Hepatocyte (in vitro differentiated cells): ENCODE data around the gene COL20A1. TPM values are rescaled to one million over a fixed set of nuclear protein-coding genes. Genes with fewer than 3 reads are reported as not detected.
"Not testable (repeated sequence)": the region's sequence is repeated elsewhere in the genome, so short reads cannot be mapped to it uniquely, and the experiment has no call there.

Source experiments
- DNase-seq: peaks from one replicate; pipeline ENCODE4 v3.0.0-alpha.2; 2016; ENCODE audit warnings: low spot score
- H2AFZ ChIP-seq: fragments of 200-600 bp; sonication (generic); 2 replicates; pipeline ENCODE4 v1.6.0; 2016; ENCODE audit warnings: antibody characterized with exemption, mild to moderate bottlenecking
- H3K27ac ChIP-seq: fragments of 200-600 bp; sonication (generic); 2 replicates; pipeline ENCODE4 v1.5.1; 2016; ENCODE audit warnings: mild to moderate bottlenecking
- H3K27me3 ChIP-seq: fragments of 200-600 bp; sonication (generic); 2 replicates; pipeline ENCODE4 v1.6.1; 2016
- H3K36me3 ChIP-seq: fragments of 200-600 bp; sonication (generic); replicated peaks from 2 replicates; pipeline ENCODE4 v1.5.1; 2016; ENCODE audit warnings: low read depth; ENCODE audit not compliant: insufficient read depth
- H3K4me1 ChIP-seq: fragments of 200-600 bp; sonication (generic); 2 replicates; pipeline ENCODE4 v1.5.1; 2016; ENCODE audit warnings: mild to moderate bottlenecking, moderate library complexity; ENCODE audit not compliant: insufficient read depth
- H3K4me2 ChIP-seq: fragments of 200-600 bp; sonication (generic); 2 replicates; pipeline ENCODE4 v1.6.0; 2016
- H3K4me3 ChIP-seq: fragments of 200-600 bp; sonication (generic); 2 replicates; pipeline ENCODE4 v1.5.1; 2016; ENCODE audit warnings: mild to moderate bottlenecking
- H3K79me2 ChIP-seq: fragments of 200-600 bp; sonication (generic); 2 replicates; pipeline ENCODE4 v1.6.0; 2017; ENCODE audit warnings: mild to moderate bottlenecking
- H3K9me2 ChIP-seq: fragments of 200-600 bp; sonication (generic); replicated peaks from 2 replicates; pipeline ENCODE4 v1.6.0; 2017; ENCODE audit warnings: mild to moderate bottlenecking; ENCODE audit not compliant: insufficient read depth
- H3K9me3 ChIP-seq: fragments of 200-600 bp; sonication (generic); 2 replicates; pipeline ENCODE4 v1.5.1; 2016; ENCODE audit warnings: low read depth, mild to moderate bottlenecking
- H4K20me1 ChIP-seq: fragments of 200-600 bp; sonication (generic); 2 replicates; pipeline ENCODE4 v1.6.0; 2016; ENCODE audit warnings: mild to moderate bottlenecking; ENCODE audit not compliant: insufficient read depth, poor library complexity, severe bottlenecking
- CTCF ChIP-seq: fragments of 200-600 bp; sonication (generic); IDR thresholded peaks from 2 replicates; pipeline ENCODE4 v1.5.1; 2016; ENCODE audit warnings: antibody characterized with exemption, mild to moderate bottlenecking; ENCODE audit not compliant: poor library complexity
- EZH2 ChIP-seq: fragments of 200-600 bp; sonication (generic); IDR thresholded peaks from 2 replicates; pipeline ENCODE4 v1.6.1; 2016; ENCODE audit warnings: antibody characterized with exemption, mild to moderate bottlenecking, borderline replicate concordance
- EZH2phosphoT487 ChIP-seq: fragments of 200-600 bp; sonication (generic); IDR thresholded peaks from one replicate; pipeline ENCODE4 v1.6.1; 2018; ENCODE audit warnings: antibody characterized with exemption, mild to moderate bottlenecking, low read depth, moderate library complexity; ENCODE audit not compliant: unreplicated experiment, severe bottlenecking
- WGBS: methylation state at CpG from one replicate; pipeline ENCODE4 v1.1.6; 2016; ENCODE audit warnings: low lambda C conversion rate; ENCODE audit errors: missing lambda C conversion rate; 5-methylcytosine and 5-hydroxymethylcytosine counted together
- polyA plus RNA-seq: library from polyadenylated mRNA; unstranded; fragments of >200 nt; fragmentation: Nextera tagmentation; extraction: Ambion mirVana; gene quantifications from 2 replicates; pipeline ENCODE4 v1.2.1, GENCODE V29; 2016
- total RNA-seq: library from RNA; depleted of rRNA; stranded (reverse); fragments of >200 nt; gene quantifications from 2 replicates; pipeline ENCODE4 v1.2.3, GENCODE V29; 2014

The COL20A1 gene
- total and polyA plus RNA-seq, 2 experiments from 2014 or later, result not detected

GRCh38 chr20:63301671-63302070 is 8.7 kb downstream of the COL20A1 start:
- Histone ChIP-seq H3K4me1 (no peaks in the 10 kb centered on the region), H3K79me2 (no peaks in the 10 kb centered on the region), H3K27ac (no peak overlapping the region), H3K27me3 (no peaks in the 10 kb centered on the region), H4K20me1 (no peaks in the 10 kb centered on the region), H3K36me3 (no peaks in the 10 kb centered on the region), H3K4me3 (no peak overlapping the region), H3K4me2 (no peak overlapping the region), H3K9me3 (no peaks in the 10 kb centered on the region), H3K9me2 (no peaks in the 10 kb centered on the region), H2AFZ (no peak overlapping the region)
- 95% methylated on average over 1 of the region's 1 CpG for WGBS
- no peak for DNase-seq
- no peak for TF ChIP-seq CTCF
- TF ChIP-seq EZH2phosphoT487, result no peak
- TF ChIP-seq EZH2, result no peak

GRCh38 chr20:63303095-63303666 is 10.2 kb downstream of the COL20A1 start:
- no peaks in the 10 kb centered on the region for H3K9me2 ChIP-seq
- no peak for TF ChIP-seq EZH2
- TF ChIP-seq EZH2phosphoT487, result no peak
- no peak for TF ChIP-seq CTCF
- no peaks in the 10 kb centered on the region for H3K36me3 ChIP-seq
- H3K27me3 ChIP-seq, result no peaks in the 10 kb centered on the region
- DNase-seq, result no peak
- H3K27ac ChIP-seq, result no peak overlapping the region
- H4K20me1 ChIP-seq, result no peaks in the 10 kb centered on the region
- 70% methylated on average over 5 of the region's 5 CpGs for WGBS
- no peak overlapping the region for H2AFZ ChIP-seq
- H3K4me3 ChIP-seq, result no peak overlapping the region
- no peaks in the 10 kb centered on the region for H3K4me1 ChIP-seq
- no peak overlapping the region for H3K4me2 ChIP-seq
- H3K79me2 ChIP-seq, result no peaks in the 10 kb centered on the region
- no peaks in the 10 kb centered on the region for H3K9me3 ChIP-seq

- no peak overlapping the region for H3K4me3 ChIP-seq
- no peaks in the 10 kb centered on the region for H3K27me3 ChIP-seq
- H2AFZ ChIP-seq, result no peak overlapping the region
- H3K36me3 ChIP-seq, result no peaks in the 10 kb centered on the region
- no peaks in the 10 kb centered on the region for H3K9me3 ChIP-seq
- TF ChIP-seq EZH2 (no peak), CTCF (no peak), EZH2phosphoT487 (no peak)
- no peaks in the 10 kb centered on the region for H3K9me2 ChIP-seq
- no peak overlapping the region for H3K4me2 ChIP-seq
- no peaks in the 10 kb centered on the region for H3K4me1 ChIP-seq
- no peaks in the 10 kb centered on the region for H4K20me1 ChIP-seq
- no peaks in the 10 kb centered on the region for H3K79me2 ChIP-seq
- H3K27ac ChIP-seq, result no peak overlapping the region
- WGBS, result 74% methylated on average over 8 of the region's 8 CpGs
- DNase-seq, result no peak
Observed at GRCh38 chr20:63305393-63305792, 12.4 kb downstream of the COL20A1 start.

GRCh38 chr20:63305933-63306672 is 13.1 kb downstream of the COL20A1 start:
- not testable (repeated sequence) for H3K27ac ChIP-seq, H3K79me2 ChIP-seq, H3K9me3 ChIP-seq, H2AFZ ChIP-seq, DNase-seq, H3K36me3 ChIP-seq, H3K4me3 ChIP-seq, H4K20me1 ChIP-seq, H3K4me2 ChIP-seq, H3K27me3 ChIP-seq, H3K4me1 ChIP-seq, H3K9me2 ChIP-seq
- 92% methylated on average over 20 of the region's 30 CpGs for WGBS
